GM19351 (cell line): ENCODE measurements around the gene MACROD2.
"Not testable (repeated sequence)": the region's sequence is repeated elsewhere in the genome, so short reads cannot be mapped to it uniquely, and the experiment has no call there.

ENCODE experiments used
- ATAC-seq: cut with Tn5 transposase; IDR thresholded peaks from one replicate; pipeline ENCODE4 v1.9.1; 2021; ENCODE audit warnings: mild to moderate bottlenecking, moderate library complexity; ENCODE audit not compliant: unreplicated experiment

Gene MACROD2

DNA sequence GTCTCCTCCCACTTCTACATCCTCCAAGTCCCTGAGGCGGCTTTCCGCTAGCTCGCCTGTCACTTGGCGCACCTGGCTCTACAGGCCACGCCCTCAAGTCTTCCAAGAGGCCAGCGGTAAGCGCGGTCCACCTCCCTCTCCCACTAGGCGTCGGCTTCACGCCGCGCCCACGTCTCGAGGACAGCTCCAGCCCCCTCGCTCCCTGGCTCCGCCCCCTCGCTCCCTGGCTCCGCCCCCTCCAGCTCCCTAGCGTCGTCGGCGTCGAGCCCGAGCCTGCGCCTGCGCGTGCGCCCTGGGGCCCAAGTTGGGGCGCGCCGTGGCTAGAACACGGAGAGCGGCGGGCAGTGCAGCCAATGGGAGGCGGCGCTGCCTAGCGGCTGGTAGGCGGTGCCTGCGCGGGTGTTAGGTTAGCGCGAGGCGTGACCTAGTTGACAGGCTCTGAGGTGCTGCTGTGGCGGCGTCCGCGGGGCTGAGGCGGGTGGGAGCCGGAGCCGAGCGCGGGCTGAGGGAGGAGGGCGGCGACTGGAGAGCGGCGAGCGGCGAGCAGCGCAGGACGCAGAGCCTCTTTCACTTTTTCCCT lies at the start of gene MACROD2:
TSS of gene MACROD2 (plus strand) at position 431 of the 580 bp plus-strand sequence.
- ATAC-seq: no peak

DNA sequence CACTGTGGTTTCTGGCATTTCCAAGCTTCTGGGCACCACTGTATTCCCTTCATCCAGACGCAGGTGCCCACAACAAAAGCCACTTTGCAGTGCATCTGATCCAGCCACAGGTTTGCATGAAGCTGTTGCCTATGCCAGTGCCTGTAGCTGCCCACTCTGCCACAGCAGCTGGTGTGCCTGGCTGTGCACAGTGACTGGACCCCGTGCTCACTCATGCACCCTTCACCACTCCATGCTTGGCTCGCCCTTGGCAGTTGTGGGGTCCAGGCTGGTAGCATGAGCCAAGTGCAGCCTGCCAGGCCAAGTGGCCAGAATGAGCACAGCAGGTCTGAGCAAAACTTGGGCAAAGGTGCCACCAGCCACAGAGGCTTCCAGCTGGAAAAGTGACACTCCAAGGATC lies 47.6 kb upstream of the MACROD2 start:
- no peak for ATAC-seq

DNA sequence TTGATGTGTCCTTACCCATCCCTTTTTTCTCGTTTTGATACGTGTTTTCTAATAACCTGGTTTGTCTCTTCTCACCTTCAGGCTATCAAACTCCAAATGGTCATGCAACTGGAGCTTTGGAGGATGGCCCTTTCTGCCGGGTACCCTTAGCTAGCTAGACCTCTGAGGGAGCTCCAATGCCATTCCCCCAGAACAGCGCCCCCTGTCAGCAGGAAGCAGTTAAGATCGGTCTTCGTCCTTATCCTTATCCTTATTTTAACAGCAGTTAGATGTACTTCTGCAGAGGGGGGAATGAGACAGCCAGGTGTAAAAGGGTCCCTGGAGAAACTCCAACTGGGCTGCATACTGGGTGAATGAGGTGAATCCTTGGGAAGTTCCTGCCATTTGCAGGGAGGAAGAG lies 42.1 kb upstream of the MACROD2 start:
- no peak for ATAC-seq

DNA sequence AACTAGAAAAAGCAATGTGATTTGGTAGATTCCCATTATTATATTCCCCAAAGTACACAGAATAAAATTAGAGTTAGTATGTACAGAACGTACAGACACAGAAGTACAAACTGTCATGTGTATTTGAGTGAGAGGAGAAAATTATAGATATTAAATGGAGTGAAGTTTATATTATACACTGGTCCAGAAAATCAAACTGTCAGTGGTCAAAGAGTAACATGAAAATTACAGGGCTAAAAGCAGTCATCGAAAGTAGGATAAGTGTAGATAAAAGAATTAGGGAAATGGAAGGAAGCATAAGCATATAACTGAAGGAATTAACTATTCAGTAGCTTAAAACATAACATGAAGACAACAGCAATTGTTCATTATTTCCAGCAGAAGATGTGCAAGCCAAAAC lies 35.2 kb upstream of the MACROD2 start:
- no peak for ATAC-seq

DNA sequence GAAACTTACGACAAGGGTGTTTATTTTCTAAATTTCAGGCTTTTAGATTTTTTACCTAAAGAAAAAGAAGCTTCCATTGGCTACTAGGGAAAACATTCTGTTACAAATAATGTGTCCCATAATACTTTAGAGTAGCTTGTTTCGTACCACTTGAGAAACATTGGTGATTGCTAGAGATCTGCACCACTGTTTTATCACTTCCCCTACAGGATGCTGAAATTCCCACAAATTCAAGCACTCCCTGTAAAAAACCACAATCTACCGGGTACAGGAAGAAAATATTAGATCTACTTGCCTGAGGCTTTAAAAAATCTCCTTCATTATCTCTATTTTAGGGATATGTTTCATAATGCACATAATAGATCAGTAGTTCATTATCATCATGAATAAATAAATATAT lies 34.8 kb upstream of the MACROD2 start:
- ATAC-seq: no peak

DNA sequence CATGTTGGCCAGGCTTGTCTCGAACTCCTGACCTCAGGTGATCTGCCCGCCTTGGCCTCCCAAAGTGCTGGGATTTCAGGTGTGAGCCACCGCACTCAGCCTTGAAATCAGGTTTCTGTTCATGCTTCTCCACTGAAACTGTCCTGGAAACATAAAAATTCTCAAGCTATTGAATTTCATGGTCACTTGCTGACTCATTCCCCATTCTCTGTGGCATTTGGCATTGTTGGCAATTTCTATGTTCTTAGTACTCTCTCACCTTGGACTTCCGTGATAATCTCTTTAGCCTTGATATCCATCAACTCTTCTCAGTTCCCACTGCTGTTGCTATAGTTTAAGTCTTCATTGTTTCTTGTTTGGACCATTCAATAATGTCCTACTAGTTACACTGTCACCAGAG lies 11.1 kb upstream of the MACROD2 start:
- ATAC-seq: no peak

DNA sequence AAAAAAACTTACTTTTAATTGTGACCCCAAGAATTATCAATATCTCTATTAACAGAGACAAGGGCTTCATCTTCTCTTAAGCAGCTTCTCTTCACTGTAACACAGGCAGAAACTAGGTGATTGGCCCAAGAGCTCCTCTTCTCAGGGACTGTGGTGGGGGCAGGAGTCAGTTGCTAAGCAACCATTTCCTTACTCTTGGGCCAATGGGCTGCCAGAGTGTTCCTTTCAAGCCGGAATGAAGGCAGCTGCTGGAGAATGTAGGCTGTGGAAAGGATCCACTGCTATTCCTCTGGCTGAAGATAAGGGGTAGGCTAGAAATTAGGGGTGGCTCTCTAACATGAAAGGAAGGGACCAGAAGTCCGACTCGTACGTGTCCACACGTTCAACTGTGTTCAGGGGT lies 4.9 kb upstream of the MACROD2 start, which contains the start of gene SEL1L2:
TSS of gene SEL1L2 (minus strand) at position 150 of the 400 bp plus-strand sequence. CDS start at position 70, 80 bp downstream.
- ATAC-seq: no peak

DNA sequence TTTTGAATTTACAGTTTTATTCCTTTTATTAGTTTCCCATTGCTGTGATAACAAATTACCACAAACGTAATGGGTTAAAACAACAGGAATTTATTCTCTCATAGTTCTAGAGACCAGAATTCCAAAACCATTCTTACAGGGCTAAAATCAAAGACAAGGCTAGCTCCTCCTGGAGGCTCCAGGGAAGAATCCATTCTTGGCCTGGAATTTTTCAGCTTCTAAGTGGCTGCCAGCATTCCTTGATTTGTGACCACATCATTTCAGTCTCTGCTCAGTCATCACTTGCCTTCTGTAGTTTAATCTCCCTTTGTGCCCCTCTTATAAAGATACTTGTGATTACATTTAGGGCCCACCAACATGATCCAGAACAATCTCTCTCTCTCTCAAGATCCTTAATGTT lies 4.0 kb upstream of the MACROD2 start:
- no peak for ATAC-seq

DNA sequence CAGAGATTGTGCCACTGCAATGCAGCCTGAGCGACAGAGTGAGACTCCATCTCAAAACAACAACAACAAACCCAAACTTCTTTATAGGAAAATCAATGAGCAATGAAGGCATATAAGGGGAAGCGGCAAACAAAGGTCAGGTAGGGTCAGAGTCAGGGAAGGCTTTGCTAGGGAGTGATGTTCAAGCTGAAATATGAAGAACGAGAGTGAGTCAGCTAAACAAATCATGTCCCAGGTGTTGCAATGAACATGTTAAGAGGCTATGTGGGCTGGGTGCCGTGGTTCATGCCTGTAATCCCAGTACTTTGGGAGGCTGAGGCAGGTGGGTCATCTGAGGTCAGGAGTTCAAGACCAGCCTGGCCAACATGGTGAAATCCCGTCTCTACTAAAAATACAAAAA lies 3.4 kb upstream of the MACROD2 start:
- ATAC-seq: not testable (repeated sequence)

DNA sequence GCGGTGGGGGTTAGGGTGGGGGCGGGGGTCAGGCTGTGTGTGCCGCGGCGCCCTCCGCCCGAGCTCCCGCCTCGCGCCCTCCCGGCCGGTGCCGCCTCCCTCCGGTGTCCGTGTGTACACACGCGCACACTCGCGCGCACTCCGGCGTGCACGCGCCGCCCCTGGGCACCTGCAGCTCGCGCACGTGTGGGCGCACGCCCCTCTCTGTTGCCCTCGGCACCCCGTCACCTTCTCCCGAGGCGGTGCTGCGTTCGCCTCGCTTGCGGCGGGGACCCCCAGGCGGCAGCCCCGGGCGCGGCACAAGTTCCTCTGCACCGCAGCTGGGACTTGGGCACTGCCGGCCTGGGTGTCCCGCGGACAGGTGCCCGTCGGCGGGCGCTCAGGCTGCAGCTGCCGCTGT lies 525 bp downstream of the MACROD2 start:
- ATAC-seq: no peak

DNA sequence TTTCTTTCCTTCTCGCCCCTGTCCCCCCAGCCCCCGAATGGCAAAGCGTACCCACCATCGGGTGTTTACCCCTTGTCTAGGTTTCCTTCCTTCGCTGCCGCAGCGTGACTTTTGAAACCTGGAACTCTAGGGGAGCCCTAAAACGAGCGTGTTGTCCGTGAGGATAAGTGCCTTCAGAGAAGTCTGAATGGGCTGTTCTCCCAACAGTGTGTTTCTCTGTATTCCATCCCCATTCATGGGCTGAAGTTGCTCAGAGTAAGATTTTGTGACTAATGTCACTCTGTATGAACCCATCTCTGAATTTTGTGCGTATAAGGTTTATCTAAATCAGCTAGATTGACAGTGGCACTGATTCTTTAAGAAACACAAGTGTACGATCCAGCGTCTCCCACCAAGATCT lies 949 bp downstream of the MACROD2 start:
- no peak for ATAC-seq

DNA sequence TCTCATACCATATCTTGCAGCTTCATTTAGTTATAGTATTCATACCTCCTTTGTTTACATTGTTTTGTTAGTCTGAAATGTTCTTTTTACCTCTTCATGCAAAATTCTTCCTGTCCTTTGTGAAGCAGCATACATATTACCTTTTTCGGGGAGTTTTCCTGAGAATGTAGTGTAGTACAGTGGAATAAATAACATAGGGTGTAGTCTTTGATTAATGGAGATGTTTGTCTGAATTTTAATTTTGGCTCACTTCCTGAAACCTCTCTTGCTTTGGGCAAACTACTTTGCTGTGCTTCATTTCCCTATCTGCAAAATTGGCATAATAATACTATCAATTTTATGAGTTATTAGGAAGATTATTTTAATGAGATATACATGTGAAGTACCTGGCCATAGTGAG lies 5.6 kb downstream of the MACROD2 start:
- ATAC-seq: no peak

DNA sequence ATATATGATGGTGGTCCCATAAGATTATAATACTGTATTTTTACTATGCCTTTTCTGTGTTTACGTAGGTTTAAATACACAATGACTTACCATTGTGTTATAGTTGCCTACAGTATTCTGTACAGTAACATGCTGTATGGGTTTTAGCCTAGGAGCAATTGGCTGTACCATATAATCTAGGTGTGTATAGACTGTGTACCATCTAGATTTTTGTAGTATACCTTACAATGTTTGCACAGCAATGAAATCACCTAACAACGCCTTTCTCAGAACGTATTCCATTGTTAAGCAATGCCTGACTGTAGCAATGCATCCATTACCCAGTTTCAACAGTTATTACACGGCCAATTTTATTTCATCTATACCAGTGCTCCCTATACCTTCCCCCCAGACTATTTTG lies 10.7 kb downstream of the MACROD2 start:
- no peak for ATAC-seq

DNA sequence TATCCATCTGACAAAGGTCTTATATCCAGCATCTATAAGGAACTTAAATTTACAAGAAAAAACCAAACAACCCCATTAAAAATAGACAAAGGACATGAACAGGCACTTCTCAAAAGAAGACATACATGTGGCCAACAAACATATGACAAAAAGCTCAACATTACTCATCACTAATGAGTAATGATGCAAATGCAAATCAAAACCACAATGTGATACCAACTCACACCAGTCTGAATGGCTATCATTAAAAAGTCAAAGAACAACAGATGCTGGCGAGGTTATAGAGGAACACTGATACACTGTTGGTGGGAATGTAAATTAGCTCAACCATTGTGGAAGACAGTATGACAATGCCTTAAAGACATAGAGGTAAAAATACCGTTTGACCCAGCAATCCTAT lies 13.9 kb downstream of the MACROD2 start:
- no peak for ATAC-seq

DNA sequence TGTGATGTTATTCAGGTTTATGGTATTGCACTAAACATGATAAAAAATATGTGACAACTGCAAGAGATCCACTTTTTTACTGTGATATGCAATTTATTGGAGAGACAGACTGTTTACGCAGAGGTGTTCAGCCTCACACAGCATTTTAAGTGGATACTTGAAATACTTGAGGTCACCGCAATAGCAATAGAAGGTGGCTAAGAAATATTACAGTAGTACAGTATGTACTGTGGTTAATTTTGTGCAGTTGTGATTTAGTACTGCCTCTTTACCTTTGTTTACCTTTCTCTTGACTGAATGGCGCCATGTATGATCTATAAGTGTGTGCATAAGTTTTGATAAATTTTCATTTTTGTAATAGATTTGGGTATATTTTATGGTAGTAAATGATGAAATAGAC lies 17.4 kb downstream of the MACROD2 start:
- no peak for ATAC-seq

DNA sequence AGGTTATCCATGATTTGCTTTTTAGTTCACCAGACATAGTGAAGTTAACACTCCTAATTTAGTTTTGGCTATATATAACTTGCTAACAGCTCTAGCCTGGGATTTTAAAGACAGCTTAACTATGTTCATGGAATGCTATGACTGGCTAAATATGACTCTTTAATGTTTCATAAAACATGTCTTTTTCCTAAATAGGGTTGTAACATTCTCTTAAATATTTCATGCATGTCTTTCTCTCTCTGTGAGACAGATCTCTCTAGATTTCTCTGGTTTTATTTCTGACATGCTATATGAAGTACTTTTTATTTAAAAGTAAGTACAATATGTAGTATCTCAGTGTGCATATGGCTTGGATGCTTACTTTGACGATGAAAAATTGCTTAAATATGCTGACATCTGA lies 35.7 kb downstream of the MACROD2 start:
- ATAC-seq: no peak

DNA sequence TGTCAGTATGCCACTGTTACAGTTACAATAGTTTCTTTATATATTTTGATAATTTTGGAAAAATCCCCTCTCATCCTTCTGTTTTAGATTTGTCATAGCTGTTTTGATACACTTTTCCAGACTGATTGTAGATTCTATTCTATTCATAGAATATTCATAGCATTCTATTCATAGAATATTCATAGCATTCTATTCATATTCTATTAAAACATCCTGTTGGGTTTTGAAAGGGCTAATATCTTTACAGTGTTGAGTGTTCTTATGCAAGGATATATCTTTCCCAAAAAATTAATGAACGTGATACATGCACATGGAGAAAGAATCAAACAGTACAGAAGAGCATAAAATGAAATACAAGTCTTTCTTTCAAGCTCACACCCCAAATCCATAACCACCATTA lies 38.0 kb downstream of the MACROD2 start:
- ATAC-seq: no peak

DNA sequence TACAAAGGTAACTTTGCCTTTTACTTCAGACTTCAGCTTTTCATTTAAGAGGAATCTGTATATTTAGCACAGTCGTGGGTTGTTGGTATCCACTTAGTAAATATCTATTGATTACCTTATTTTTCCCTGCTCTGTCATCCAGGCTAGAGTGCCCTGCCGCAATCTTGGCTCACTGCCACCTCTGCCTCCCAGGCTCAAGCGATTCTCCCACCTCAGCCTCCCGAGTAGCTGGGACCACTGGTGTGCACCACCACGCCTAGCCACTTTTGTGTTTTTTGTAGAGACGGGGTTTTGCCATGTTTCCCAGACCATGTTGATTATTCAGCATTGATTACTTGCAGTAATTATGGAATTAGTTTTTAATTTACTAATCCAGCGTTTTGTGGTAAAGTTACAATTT lies 41.3 kb downstream of the MACROD2 start:
- no peak for ATAC-seq

DNA sequence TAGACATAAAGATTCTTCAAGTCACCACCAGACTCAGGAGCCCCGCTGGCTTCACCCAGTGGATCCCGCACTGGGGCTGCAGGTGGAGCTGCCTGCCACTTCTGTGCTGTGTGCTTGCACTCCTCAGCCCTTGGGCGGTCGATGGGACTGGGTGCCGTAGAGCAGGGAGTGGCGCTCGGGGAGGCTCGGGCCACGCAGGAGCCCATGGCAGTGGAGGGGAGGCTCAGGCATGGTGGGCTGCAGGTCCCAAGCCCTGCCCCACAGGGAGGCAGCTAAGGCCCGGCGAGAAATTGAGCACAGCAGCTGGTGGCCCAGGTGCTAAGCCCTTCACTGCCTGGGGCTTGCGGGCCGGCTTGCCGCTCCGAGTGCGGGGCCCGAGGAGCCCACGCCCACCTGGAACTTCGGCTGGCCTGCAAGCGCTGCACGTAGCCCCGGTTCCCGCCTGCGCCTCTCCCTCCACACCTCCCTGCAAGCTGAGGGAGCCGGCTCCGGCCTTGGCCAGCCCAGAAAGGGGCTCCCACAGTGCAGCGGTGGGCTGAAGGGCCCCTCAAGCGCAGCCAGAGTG lies 49.5 kb downstream of the MACROD2 start:
- not testable (repeated sequence) for ATAC-seq

DNA sequence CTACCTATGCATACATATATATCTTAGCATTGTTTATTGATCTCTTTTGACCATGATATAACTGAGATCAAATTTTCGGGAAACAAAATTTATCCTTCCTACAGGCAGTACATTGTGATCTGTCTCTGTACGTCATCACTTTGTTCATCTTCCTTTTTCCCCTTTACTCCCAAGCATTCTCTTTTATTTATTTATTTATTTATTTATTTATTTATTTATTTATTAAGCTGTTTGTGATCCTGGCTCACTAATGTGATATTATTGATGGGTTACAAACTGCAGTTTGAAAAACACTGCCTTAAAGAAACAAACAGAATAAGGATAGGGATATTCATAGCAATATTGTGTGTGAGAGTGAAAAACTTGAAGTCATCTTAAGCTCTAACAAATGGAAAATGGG lies 51.2 kb downstream of the MACROD2 start:
- ATAC-seq: no peak

DNA sequence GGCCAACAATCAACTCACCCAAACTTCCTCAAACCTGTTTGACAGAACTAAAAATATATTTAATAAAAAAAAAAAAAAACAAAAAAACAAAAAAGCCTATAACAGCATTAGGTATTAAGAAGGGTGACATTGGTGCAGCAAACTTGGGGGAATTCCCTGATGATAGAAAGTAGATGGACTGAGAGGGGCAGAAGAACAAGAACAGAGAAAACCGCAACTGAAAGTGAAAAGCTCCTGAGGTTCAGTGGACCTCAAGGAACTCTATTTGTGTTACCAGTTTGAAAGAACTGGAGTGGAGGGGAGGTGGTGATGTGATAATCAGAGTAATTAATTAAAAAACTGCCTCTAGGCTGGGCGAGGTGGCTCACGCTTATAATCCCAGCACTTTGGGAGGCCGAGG lies 53.8 kb downstream of the MACROD2 start:
- ATAC-seq: peak; percentile 95

DNA sequence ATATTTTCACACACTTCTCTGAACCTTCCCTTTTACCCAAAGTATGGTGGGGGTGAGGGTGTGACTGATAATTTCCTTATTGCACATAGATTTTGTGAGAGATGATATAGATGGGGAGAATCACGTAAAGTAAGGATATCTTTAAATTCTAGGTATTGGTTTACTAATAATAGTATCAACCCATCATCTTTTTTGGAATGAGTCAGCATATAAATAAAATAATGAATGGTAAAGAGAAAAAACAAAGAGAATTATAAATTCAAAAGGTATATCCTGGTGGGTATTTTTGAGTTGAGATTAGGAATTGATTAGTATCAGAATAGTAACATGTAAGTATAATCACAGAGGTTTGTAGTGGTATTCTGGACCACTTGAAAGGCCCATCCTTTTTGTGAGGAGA lies 56.1 kb downstream of the MACROD2 start:
- ATAC-seq: no peak

DNA sequence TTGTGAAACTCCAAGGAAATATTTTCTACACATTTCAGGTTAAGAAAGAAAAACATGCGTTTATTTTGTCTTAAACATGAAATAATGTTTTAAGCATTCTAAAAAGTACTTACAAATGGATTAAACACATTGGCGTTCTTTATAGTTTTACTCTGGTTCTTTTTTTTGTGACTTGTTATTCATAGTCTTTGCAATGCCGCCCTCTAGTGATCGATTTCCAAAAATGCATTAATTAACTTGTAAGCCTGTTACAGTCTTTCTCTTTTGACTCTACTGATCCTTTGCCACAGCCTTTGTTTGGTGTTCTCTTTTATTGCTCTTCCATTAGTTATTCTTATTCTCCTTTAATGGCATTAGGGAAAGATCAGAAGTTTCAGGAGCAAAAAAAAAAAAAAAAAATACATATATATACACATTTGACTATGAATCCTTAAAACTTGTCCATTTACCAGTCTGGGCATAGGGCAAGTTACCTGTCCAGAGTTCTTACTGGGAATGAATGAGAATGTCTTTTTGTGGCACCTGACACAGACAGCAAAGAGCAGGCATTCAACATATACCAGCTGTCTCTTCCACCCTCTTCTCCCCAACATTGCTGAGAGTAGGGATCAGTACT lies 59.9 kb downstream of the MACROD2 start:
- no peak for ATAC-seq
